Testis (tissue), 3 donors: Measurements from ENCODE around the gene COX6A2. TPM values are rescaled to one million over a fixed set of nuclear protein-coding genes. Genes with fewer than 3 reads are reported as not detected.

Experiments used
- DNase-seq: peaks from one replicate; pipeline ENCODE4 v3.0.0-alpha.2; 2019
- H3K27ac ChIP-seq, 2 donors: fragments of 200-600 bp; sonication (generic); one replicate each; pipeline ENCODE4 v1.5.1; 2019
- H3K27me3 ChIP-seq: fragments of 200-600 bp; sonication (generic); one replicate; pipeline ENCODE4 v1.5.1; 2019
- H3K36me3 ChIP-seq: fragments of 200-600 bp; sonication (generic); one replicate; pipeline ENCODE4 v1.5.1; 2017; ENCODE audit warnings: low read depth; ENCODE audit errors: missing control alignments
- H3K4me1 ChIP-seq: fragments of 200-600 bp; sonication (generic); one replicate; pipeline ENCODE4 v1.5.1; 2019
- H3K4me3 ChIP-seq, 2 donors: fragments of 200-600 bp; sonication (generic); one replicate each; pipeline ENCODE4 v1.5.1; 2017 to 2019
- H3K9me3 ChIP-seq: fragments of 200-600 bp; sonication (generic); one replicate; pipeline ENCODE4 v1.5.1; 2017
- POLR2A ChIP-seq: fragments of 450-650 bp; IDR thresholded peaks from one replicate; pipeline ENCODE4 v1.6.1; 2017; ENCODE audit warnings: antibody characterized with exemption, mild to moderate bottlenecking, moderate library complexity
- WGBS, 2 donors: methylation state at CpG; one replicate each; pipeline ENCODE4 v1.1.5; 2018; 5-methylcytosine and 5-hydroxymethylcytosine counted together
- intact Hi-C: fragments of 100-400 bp; cut with DNase I; formaldehyde crosslinking; loops from one replicate; pipeline ENCODE4 v1.15.1; 2023; ENCODE audit warnings: low total_unique reads
- polyA plus RNA-seq: library from polyadenylated mRNA; stranded (reverse); fragments of 350-450 nt; fragmentation: Illumina TruSeq; extraction: RNeasy Lipid Tissue Mini Kit (QIAGEN cat#74804); gene quantifications from one replicate; pipeline ENCODE4 v1.2.3, GENCODE V29; 2014; ENCODE audit warnings: low read depth, low replicate concordance; ENCODE audit not compliant: insufficient read depth
- total RNA-seq, 2 donors: library from RNA; depleted of rRNA; stranded (reverse); fragments of >200 nt; gene quantifications; one replicate each; pipeline ENCODE4 v1.2.3, GENCODE V29; 2016
- TF ChIP-seq, protein P1 (sequence below), 3 experiments: fragments of 450-650 bp in 2 of 3; fragments of 200-600 bp in 1 of 3; sonication (generic) in 1 of 3; IDR thresholded peaks; one replicate each; pipeline ENCODE4 v1.5.1; 2016 to 2019; ENCODE audit warnings: antibody characterized with exemption in 3 of 3, mild to moderate bottlenecking in 2 of 3, moderate library complexity in 1 of 3

The COX6A2 gene
- total and polyA plus RNA-seq, 3 donors from 2014 or later: 1.4 to 14.9 TPM; not detected in 1

- Histone ChIP-seq H3K27me3 (no peaks in the 10 kb centered on the region), H3K4me3 (no peak overlapping the region), H3K36me3 (no peaks in the 10 kb centered on the region), H3K4me1 (peaks cover 28% of the 10 kb centered on the region), H3K27ac (no peak overlapping the region), H3K9me3 (no peaks in the 10 kb centered on the region)
- intact Hi-C loops: no loop called here
- TF ChIP-seq POLR2A: no peak
- TF ChIP-seq, protein P1, sequence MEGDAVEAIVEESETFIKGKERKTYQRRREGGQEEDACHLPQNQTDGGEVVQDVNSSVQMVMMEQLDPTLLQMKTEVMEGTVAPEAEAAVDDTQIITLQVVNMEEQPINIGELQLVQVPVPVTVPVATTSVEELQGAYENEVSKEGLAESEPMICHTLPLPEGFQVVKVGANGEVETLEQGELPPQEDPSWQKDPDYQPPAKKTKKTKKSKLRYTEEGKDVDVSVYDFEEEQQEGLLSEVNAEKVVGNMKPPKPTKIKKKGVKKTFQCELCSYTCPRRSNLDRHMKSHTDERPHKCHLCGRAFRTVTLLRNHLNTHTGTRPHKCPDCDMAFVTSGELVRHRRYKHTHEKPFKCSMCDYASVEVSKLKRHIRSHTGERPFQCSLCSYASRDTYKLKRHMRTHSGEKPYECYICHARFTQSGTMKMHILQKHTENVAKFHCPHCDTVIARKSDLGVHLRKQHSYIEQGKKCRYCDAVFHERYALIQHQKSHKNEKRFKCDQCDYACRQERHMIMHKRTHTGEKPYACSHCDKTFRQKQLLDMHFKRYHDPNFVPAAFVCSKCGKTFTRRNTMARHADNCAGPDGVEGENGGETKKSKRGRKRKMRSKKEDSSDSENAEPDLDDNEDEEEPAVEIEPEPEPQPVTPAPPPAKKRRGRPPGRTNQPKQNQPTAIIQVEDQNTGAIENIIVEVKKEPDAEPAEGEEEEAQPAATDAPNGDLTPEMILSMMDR (IDR thresholded peaks at IDR 0.05): no peak
- 77 to 85% methylated on average over 12 of the region's 12 CpGs for WGBS, 2 donors
- no peak for DNase-seq
Observed at GRCh38 chr16:31474773-31475738, 46.9 kb upstream of the COX6A2 start.

GRCh38 chr16:31474173-31474714 lies 46.1 kb upstream of the COX6A2 start:
- no peak overlapping the region for H3K4me3 ChIP-seq
- no peaks in the 10 kb centered on the region for H3K27me3 ChIP-seq
- no peak for TF ChIP-seq POLR2A
- TF ChIP-seq, protein P1 (IDR thresholded peaks at IDR 0.05): no peak
- intact Hi-C loops: no loop called here
- H3K27ac ChIP-seq: no peak overlapping the region
- peaks cover 28% of the 10 kb centered on the region for H3K4me1 ChIP-seq
- H3K36me3 ChIP-seq: no peaks in the 10 kb centered on the region
- no peaks in the 10 kb centered on the region for H3K9me3 ChIP-seq
- 75 to 83% methylated on average over 7 to 12 of the region's 12 CpGs for WGBS, 2 donors
- DNase-seq: no peak

DNA sequence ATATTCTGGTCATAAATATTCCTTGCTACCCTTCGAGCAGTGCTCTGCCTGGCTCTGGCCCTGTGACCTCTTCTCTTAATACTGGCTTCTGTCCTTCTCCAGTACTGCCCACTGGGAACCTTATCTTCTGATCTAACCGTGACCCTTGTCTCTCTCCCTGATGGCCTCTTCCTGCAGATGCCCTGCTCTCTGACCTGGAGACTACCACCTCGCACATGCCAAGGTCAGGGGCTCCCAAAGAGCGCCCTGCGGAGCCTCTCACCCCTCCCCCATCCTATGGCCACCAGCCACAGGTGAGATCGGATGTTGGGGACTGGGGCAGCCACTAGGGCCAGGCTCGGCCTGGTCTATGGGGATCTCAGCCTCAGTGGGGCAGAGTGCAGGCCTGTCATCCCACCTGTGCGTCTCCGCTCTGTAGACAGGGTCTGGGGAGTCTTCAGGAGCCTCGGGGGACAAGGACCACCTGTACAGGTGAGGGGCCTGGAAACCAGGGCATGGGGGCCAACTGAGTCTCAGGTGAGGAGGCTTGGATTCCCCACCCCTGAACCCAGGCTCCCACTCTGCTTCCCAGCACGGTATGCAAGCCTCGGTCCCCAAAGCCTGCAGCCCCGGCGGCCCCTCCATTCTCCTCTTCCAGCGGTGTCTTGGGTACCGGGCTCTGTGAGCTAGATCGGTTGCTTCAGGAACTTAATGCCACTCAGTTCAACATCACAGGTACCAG lies 45.3 kb upstream of the COX6A2 start:
- H3K4me1 ChIP-seq: peaks cover 28% of the 10 kb centered on the region
- H3K27me3 ChIP-seq: no peaks in the 10 kb centered on the region
- H3K4me3 ChIP-seq: peak overlapping the region in 1 of 2 donors; percentile 77
- DNase-seq: no peak
- H3K9me3 ChIP-seq: no peaks in the 10 kb centered on the region
- peak overlapping the region in 1 of 2 donors; percentile 95 for H3K27ac ChIP-seq
- WGBS, 2 donors: 54 to 65% methylated on average over 13 to 14 of the region's 17 CpGs
- no peaks in the 10 kb centered on the region for H3K36me3 ChIP-seq
- intact Hi-C loops: no loop called here
- TF ChIP-seq, protein P1 (IDR thresholded peaks at IDR 0.05): no peak
- TF ChIP-seq POLR2A: no peak

- DNase-seq: peak; percentile 92
- intact Hi-C loops: no loop called here
- no peaks in the 10 kb centered on the region for H3K27me3 ChIP-seq
- peak overlapping the region; percentile 90 to 95 for H3K27ac ChIP-seq
- TF ChIP-seq POLR2A: no peak
- TF ChIP-seq, protein P1 (IDR thresholded peaks at IDR 0.05): peak; percentile 48 to 62 (median 59)
- H3K4me3 ChIP-seq: peak overlapping the region; percentile 60 to 77
- peaks cover 25% of the 10 kb centered on the region for H3K4me1 ChIP-seq
- WGBS, 2 donors: 9 to 20% methylated on average over 20 of the region's 20 CpGs
- H3K36me3 ChIP-seq: no peaks in the 10 kb centered on the region
- no peaks in the 10 kb centered on the region for H3K9me3 ChIP-seq
Observed at GRCh38 chr16:31472709-31473203, 44.6 kb upstream of the COX6A2 start.
